RWPE2 (cell line): ENCODE data around the gene SPINT3.

Experiments used
- ATAC-seq: fragments of 200-7000 bp; cut with Tn5 transposase; 3 replicates; pipeline ENCODE4 v1.9.1; 2021; ENCODE audit warnings: low read depth
- DNase-seq: peaks from one replicate; pipeline ENCODE4 v3.0.0-alpha.2; 2020; ENCODE audit warnings: low spot score
- H3K27ac ChIP-seq: fragments of 450-650 bp; 2 replicates; pipeline ENCODE4 v1.5.1; 2017; ENCODE audit warnings: mild to moderate bottlenecking; ENCODE audit not compliant: poor library complexity, severe bottlenecking
- H3K27me3 ChIP-seq: fragments of 250-450 bp; sonication (Bioruptor Pico); 2 replicates; pipeline ENCODE4 v1.5.1; 2021; ENCODE audit warnings: mild to moderate bottlenecking, moderate library complexity; ENCODE audit not compliant: insufficient read depth, poor library complexity, severe bottlenecking
- H3K36me3 ChIP-seq: fragments of 250-450 bp; sonication (Bioruptor Pico); 2 replicates; pipeline ENCODE4 v1.5.1; 2020; ENCODE audit warnings: low read depth, mild to moderate bottlenecking, moderate library complexity
- H3K4me1 ChIP-seq: fragments of 250-450 bp; sonication (Bioruptor Pico); 2 replicates; pipeline ENCODE4 v1.5.1; 2021; ENCODE audit warnings: mild to moderate bottlenecking, moderate library complexity; ENCODE audit not compliant: insufficient read depth, poor library complexity, severe bottlenecking
- H3K4me3 ChIP-seq: fragments of 250-450 bp; sonication (Bioruptor Pico); 2 replicates; pipeline ENCODE4 v1.5.1; 2021; ENCODE audit warnings: mild to moderate bottlenecking, moderate library complexity; ENCODE audit not compliant: severe bottlenecking
- H3K9me3 ChIP-seq: fragments of 250-450 bp; sonication (Bioruptor Pico); 2 replicates; pipeline ENCODE4 v1.5.1; 2021; ENCODE audit warnings: mild to moderate bottlenecking, moderate library complexity; ENCODE audit not compliant: severe bottlenecking
- CTCF ChIP-seq: fragments of 450-650 bp; IDR thresholded peaks from one replicate; pipeline ENCODE4 v1.5.1; 2017; ENCODE audit warnings: mild to moderate bottlenecking, moderate library complexity; ENCODE audit not compliant: poor library complexity, severe bottlenecking

SPINT3 gene

GRCh38 chr20:45510242-45510862 lies 5.1 kb downstream of the SPINT3 start:
- Histone ChIP-seq H3K27me3 (no peaks in the 10 kb centered on the region), H3K4me1 (peaks cover 14% of the 10 kb centered on the region), H3K27ac (no peak overlapping the region), H3K9me3 (no peaks in the 10 kb centered on the region), H3K36me3 (no peaks in the 10 kb centered on the region), H3K4me3 (no peak overlapping the region)
- peak; percentile 10; the same call in 1 of the 3 replicates for ATAC-seq
- no peak for TF ChIP-seq CTCF
- no peak for DNase-seq

- Histone ChIP-seq H3K36me3 (no peaks in the 10 kb centered on the region), H3K27me3 (no peaks in the 10 kb centered on the region), H3K27ac (no peak overlapping the region), H3K4me3 (no peak overlapping the region), H3K4me1 (peaks cover 14% of the 10 kb centered on the region), H3K9me3 (no peaks in the 10 kb centered on the region)
- no peak for DNase-seq
- no peak for TF ChIP-seq CTCF
- no peak for ATAC-seq
These were observed 6.3 kb downstream of the SPINT3 start for GRCh38 chr20:45509091-45509490.

GRCh38 chr20:45508068-45508886 lies 7.1 kb downstream of the SPINT3 start:
- H3K4me3 ChIP-seq, result no peak overlapping the region
- no peaks in the 10 kb centered on the region for H3K27me3 ChIP-seq
- TF ChIP-seq CTCF, result no peak
- H3K36me3 ChIP-seq, result no peaks in the 10 kb centered on the region
- H3K4me1 ChIP-seq, result peaks cover 14% of the 10 kb centered on the region
- ATAC-seq, result no peak
- H3K9me3 ChIP-seq, result no peaks in the 10 kb centered on the region
- H3K27ac ChIP-seq, result no peak overlapping the region
- no peak for DNase-seq

- DNase-seq, result no peak
- H3K27me3 ChIP-seq, result peaks cover 2% of the 10 kb centered on the region
- H3K27ac ChIP-seq, result peak overlapping the region; percentile 2
- peak; percentile 98 for ATAC-seq
- peaks cover 14% of the 10 kb centered on the region for H3K4me1 ChIP-seq
- TF ChIP-seq CTCF, result no peak
- H3K4me3 ChIP-seq, result no peak overlapping the region
- no peaks in the 10 kb centered on the region for H3K9me3 ChIP-seq
- no peaks in the 10 kb centered on the region for H3K36me3 ChIP-seq
These were observed 8.2 kb downstream of the SPINT3 start for GRCh38 chr20:45507011-45507820.
